ENCODE measurements around the gene SYNC. TPM values are rescaled to one million over a fixed set of nuclear protein-coding genes. Genes with fewer than 3 reads are reported as not detected.

SYNC gene
- total and polyA plus RNA-seq, 9 of the 15 experiments (the other 6 are each of a cell fraction or from before 2014, with no cell fraction given): 0.49 to 1.1 (median 0.87) TPM

GRCh38 chr1:32695098-32695904 lies 7.3 kb downstream of the SYNC start (continued):
- peak; percentile 49; the same call in 1 of the 2 replicates for TF ChIP-seq TEAD4 (IDR thresholded peaks at IDR 0.05; ENCODE audit: low read length)
- TF ChIP-seq TEAD4 (CRISPR knock-in tag; IDR thresholded peaks at IDR 0.05; ENCODE audit: borderline replicate concordance): no peak
- TF ChIP-seq HDAC8 (tag; IDR thresholded peaks at IDR 0.05): no peak
- TF ChIP-seq STAT6 (CRISPR knock-in tag; IDR thresholded peaks at IDR 0.05): peak; percentile 85; the same call in 1 of the 2 replicates
- peak; percentile 30; the same call in 1 of the 2 replicates for TF ChIP-seq ZFX (CRISPR knock-in tag; IDR thresholded peaks at IDR 0.05)
- TF ChIP-seq KLF1 (tag; IDR thresholded peaks at IDR 0.05): 0 out of 2 replicates have a peak, but pooled peaks have one; percentile 34
- TF ChIP-seq TCF3 (CRISPR knock-in tag; IDR thresholded peaks at IDR 0.05): no peak
- TF ChIP-seq PHF8 (IDR thresholded peaks at IDR 0.05; ENCODE audit: borderline replicate concordance, low read length): no peak; the same call in 1 of the 2 replicates
- TF ChIP-seq ZNF511 (CRISPR knock-in tag; IDR thresholded peaks at IDR 0.05): no peak
- TF ChIP-seq, protein P1, sequence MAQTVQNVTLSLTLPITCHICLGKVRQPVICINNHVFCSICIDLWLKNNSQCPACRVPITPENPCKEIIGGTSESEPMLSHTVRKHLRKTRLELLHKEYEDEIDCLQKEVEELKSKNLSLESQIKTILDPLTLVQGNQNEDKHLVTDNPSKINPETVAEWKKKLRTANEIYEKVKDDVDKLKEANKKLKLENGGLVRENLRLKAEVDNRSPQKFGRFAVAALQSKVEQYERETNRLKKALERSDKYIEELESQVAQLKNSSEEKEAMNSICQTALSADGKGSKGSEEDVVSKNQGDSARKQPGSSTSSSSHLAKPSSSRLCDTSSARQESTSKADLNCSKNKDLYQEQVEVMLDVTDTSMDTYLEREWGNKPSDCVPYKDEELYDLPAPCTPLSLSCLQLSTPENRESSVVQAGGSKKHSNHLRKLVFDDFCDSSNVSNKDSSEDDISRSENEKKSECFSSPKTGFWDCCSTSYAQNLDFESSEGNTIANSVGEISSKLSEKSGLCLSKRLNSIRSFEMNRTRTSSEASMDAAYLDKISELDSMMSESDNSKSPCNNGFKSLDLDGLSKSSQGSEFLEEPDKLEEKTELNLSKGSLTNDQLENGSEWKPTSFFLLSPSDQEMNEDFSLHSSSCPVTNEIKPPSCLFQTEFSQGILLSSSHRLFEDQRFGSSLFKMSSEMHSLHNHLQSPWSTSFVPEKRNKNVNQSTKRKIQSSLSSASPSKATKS (CRISPR knock-in tag; IDR thresholded peaks at IDR 0.05): no peak
- no peak for TF ChIP-seq HNRNPH1 (optimal IDR thresholded peaks at IDR 0.05; ENCODE audit: low read depth, low read length)
- no peak for TF ChIP-seq POLR2G (IDR thresholded peaks at IDR 0.05; ENCODE audit: low read depth, low read length)
- no peak for TF ChIP-seq MAFK (IDR thresholded peaks at IDR 0.05; ENCODE audit: low read length)
- TF ChIP-seq, protein P2, sequence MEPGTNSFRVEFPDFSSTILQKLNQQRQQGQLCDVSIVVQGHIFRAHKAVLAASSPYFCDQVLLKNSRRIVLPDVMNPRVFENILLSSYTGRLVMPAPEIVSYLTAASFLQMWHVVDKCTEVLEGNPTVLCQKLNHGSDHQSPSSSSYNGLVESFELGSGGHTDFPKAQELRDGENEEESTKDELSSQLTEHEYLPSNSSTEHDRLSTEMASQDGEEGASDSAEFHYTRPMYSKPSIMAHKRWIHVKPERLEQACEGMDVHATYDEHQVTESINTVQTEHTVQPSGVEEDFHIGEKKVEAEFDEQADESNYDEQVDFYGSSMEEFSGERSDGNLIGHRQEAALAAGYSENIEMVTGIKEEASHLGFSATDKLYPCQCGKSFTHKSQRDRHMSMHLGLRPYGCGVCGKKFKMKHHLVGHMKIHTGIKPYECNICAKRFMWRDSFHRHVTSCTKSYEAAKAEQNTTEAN (CRISPR knock-in tag; IDR thresholded peaks at IDR 0.05): no peak
- TF ChIP-seq ZNF717 (CRISPR knock-in tag; IDR thresholded peaks at IDR 0.05): no peak
- TF ChIP-seq JUND (IDR thresholded peaks at IDR 0.05; ENCODE audit: borderline replicate concordance, low read depth, low read length): no peak
- TF ChIP-seq JUND (tag; IDR thresholded peaks at IDR 0.05; ENCODE audit: borderline replicate concordance, low read depth, low read length): peak; percentile 32; the same call in 1 of the 3 replicates
- no peak; the same call in 1 of the 2 replicates for TF ChIP-seq ZNF143 (CRISPR knock-in tag; IDR thresholded peaks at IDR 0.05)
- TF ChIP-seq POLR2B (IDR thresholded peaks at IDR 0.05; ENCODE audit: low read depth, partially characterized antibody): peak; percentile 23
- TF ChIP-seq GABPB2 (CRISPR knock-in tag; conservative IDR thresholded peaks at IDR 0.05): no peak
- peak; percentile 54 for TF ChIP-seq RBFOX2 (IDR thresholded peaks at IDR 0.05; ENCODE audit: low read depth, low read length)
- peak; percentile 86 for TF ChIP-seq ELF1 (tag; IDR thresholded peaks at IDR 0.05)

Data from K562 (cell line).